K562 (cell line): ENCODE results near the gene NLRP7. TPM values are rescaled to one million over a fixed set of nuclear protein-coding genes. Genes with fewer than 3 reads are reported as not detected.
A peak's percentile ranks its signal among the peaks of the same experiment; 100 is the strongest.

Experiments used
- ARID1B ChIP-seq: fragments of 450-650 bp; IDR thresholded peaks from 2 replicates; pipeline ENCODE4 v1.6.1; 2016; ENCODE audit warnings: antibody characterized with exemption, mild to moderate bottlenecking, inconsistent platforms
- BACH1 ChIP-seq: fragments of 200-800 bp; sonication (Bioruptor generic); IDR thresholded peaks from 2 replicates; pipeline ENCODE4 v1.6.1; 2016; ENCODE audit warnings: missing genetic modification characterization, missing compliant biosample characterization
- CAMTA2 ChIP-seq: fragments of 250-450 bp; sonication (Bioruptor Pico); conservative IDR thresholded peaks from 2 replicates; pipeline ENCODE4 v1.5.1; 2022
- CBX3 ChIP-seq, 2 experiments: IDR thresholded peaks; 1 replicate in 1 of 2; 2 replicates in 1 of 2; pipeline ENCODE4 v1.6.1; 2012; ENCODE audit warnings: inconsistent platforms in 2 of 2, low read length in 2 of 2, borderline replicate concordance in 1 of 2, control low read depth in 1 of 2
- DPF2 ChIP-seq: fragments of 450-650 bp; IDR thresholded peaks from 2 replicates; pipeline ENCODE4 v1.6.1; 2016
- ETV1 ChIP-seq: fragments of 450-650 bp; conservative IDR thresholded peaks from 2 replicates; pipeline ENCODE4 v1.6.1; 2016; ENCODE audit warnings: missing genetic modification characterization, control low read depth, low read depth, missing compliant biosample characterization
- FOXP1 ChIP-seq: sonication (generic); formaldehyde crosslinking; IDR thresholded peaks from 2 replicates; pipeline ENCODE4 v1.8.0; 2022; ENCODE audit warnings: mild to moderate bottlenecking, missing genetic modification reagents
- HSF4 ChIP-seq: fragments of 250-450 bp; sonication (Bioruptor Pico); IDR thresholded peaks from 2 replicates; pipeline ENCODE4 v2.1.2; 2022; ENCODE audit warnings: mild to moderate bottlenecking, moderate library complexity, borderline replicate concordance
- LCOR ChIP-seq: sonication (generic); formaldehyde crosslinking; IDR thresholded peaks from 2 replicates; pipeline ENCODE4 v1.8.0; 2022; ENCODE audit warnings: mild to moderate bottlenecking, missing genetic modification reagents
- MYNN ChIP-seq, 2 experiments: sonication (generic); formaldehyde crosslinking in 1 of 2; IDR thresholded peaks; 2 replicates each; pipeline versions ENCODE4 v1.5.0 to v1.6.1; 2016 to 2020; ENCODE audit warnings: antibody characterized with exemption in 1 of 2, missing genetic modification reagents in 1 of 2
- POLR2B ChIP-seq: fragments of 450-650 bp; IDR thresholded peaks from 2 replicates; pipeline ENCODE4 v1.6.1; 2018; ENCODE audit warnings: low read depth; ENCODE audit not compliant: partially characterized antibody
- PREB ChIP-seq: sonication (generic); formaldehyde crosslinking; IDR thresholded peaks from 2 replicates; pipeline ENCODE4 v1.8.1; 2023; ENCODE audit warnings: mild to moderate bottlenecking, missing genetic modification reagents
- RBM15 ChIP-seq: fragments of 200-400 bp; formaldehyde crosslinking; IDR thresholded peaks from 2 replicates; pipeline ENCODE4 v1.6.1; 2018; ENCODE audit warnings: mild to moderate bottlenecking, low read length, moderate library complexity; ENCODE audit not compliant: insufficient read depth
- SIN3A ChIP-seq, 2 experiments: fragments of 150-350 bp in 1 of 2; IDR thresholded peaks; 2 replicates each; pipeline ENCODE4 v1.6.1; 2011 to 2016; ENCODE audit warnings: borderline replicate concordance in 2 of 2, low read depth in 2 of 2, low read length in 2 of 2, mild to moderate bottlenecking in 2 of 2, moderate library complexity in 2 of 2; ENCODE audit not compliant: control insufficient read depth in 1 of 2
- SP1 ChIP-seq: sonication (generic); formaldehyde crosslinking; IDR thresholded peaks from 2 replicates; pipeline ENCODE4 v1.8.1; 2022; ENCODE audit warnings: mild to moderate bottlenecking, missing genetic modification reagents
- STAT5B ChIP-seq: fragments of 250-450 bp; sonication (Bioruptor Pico); IDR thresholded peaks from 2 replicates; pipeline ENCODE4 v1.8.0; 2021; ENCODE audit warnings: mild to moderate bottlenecking, inconsistent platforms
- ZNF121 ChIP-seq: sonication (generic); formaldehyde crosslinking; conservative IDR thresholded peaks from 2 replicates; pipeline ENCODE4 v1.8.0; 2022; ENCODE audit warnings: missing genetic modification reagents
- ZNF280A ChIP-seq: fragments of 450-650 bp; IDR thresholded peaks from 2 replicates; pipeline ENCODE4 v1.6.1; 2018; ENCODE audit warnings: mild to moderate bottlenecking, low read depth; ENCODE audit not compliant: partially characterized antibody
- polyA plus RNA-seq, 8 experiments: library from polyadenylated mRNA; depleted of rRNA in 4 of 8; stranded (reverse) in 5 of 8; unstranded in 3 of 8; fragments of >200 nt; fragmentation: Nextera tagmentation in 2 of 8; fragmentation: Illumina TruSeq in 1 of 8; extraction: Ambion mirVana in 2 of 8; extraction: Trizol in 1 of 8; gene quantifications; 2 replicates each; pipeline versions ENCODE4 v1.2.1 to v1.2.3, GENCODE V29; 2011 to 2014; ENCODE audit warnings: inconsistent platforms in 1 of 8, missing spikeins in 1 of 8
- total RNA-seq, 7 experiments: library from RNA; depleted of rRNA in 6 of 7; stranded (reverse); fragments of >200 nt in 6 of 7; fragmentation: Illumina TruSeq in 2 of 7; extraction: Trizol in 2 of 7; gene quantifications; 2 replicates each; pipeline versions ENCODE4 v1.2.1 to v1.2.3, GENCODE V29; 2011 to 2021; ENCODE audit warnings: low replicate concordance in 1 of 7
- TF ChIP-seq, protein P1 (sequence below): fragments of 450-650 bp; IDR thresholded peaks from 2 replicates; pipeline ENCODE4 v1.6.1; 2017; ENCODE audit warnings: antibody characterized with exemption, mild to moderate bottlenecking
- TF ChIP-seq, protein P2 (sequence below), 3 experiments: fragments of 200-800 bp in 1 of 3; sonication (Bioruptor generic) in 1 of 3; sonication (generic) in 1 of 3; formaldehyde crosslinking in 1 of 3; IDR thresholded peaks; 2 replicates each; pipeline versions ENCODE4 v1.6.1 to v1.8.0; 2016 to 2022; ENCODE audit warnings: mild to moderate bottlenecking in 2 of 3, missing compliant biosample characterization in 2 of 3, missing genetic modification characterization in 2 of 3, missing genetic modification reagents in 1 of 3

The NLRP7 gene
- total and polyA plus RNA-seq, 9 of the 15 experiments (the other 6 are each of a cell fraction or from before 2014, with no cell fraction given), result 0.03 to 0.22 (median 0.09) TPM; not detected in 3

DNA sequence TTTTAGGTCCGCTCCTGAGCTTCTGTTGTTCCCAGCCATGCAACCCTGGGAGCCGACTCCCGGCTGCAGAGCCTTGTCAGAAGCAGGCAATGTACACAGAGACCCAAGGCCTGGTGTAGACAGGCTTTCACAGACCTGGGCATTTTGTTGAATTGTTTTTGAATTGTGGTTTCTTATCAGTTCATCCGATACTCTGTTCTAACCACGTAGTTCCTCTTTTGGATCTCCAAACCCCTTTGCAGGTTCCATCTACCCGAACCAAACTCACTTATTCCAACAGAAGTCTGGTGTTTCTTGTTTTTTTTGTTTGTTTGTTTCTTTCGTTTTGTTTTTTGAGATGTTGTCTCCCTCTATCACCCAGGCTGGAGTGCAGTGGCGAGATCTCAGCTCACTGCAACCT is 12.5 kb upstream of the NLRP7 start (continued):
- TF ChIP-seq, protein P1, sequence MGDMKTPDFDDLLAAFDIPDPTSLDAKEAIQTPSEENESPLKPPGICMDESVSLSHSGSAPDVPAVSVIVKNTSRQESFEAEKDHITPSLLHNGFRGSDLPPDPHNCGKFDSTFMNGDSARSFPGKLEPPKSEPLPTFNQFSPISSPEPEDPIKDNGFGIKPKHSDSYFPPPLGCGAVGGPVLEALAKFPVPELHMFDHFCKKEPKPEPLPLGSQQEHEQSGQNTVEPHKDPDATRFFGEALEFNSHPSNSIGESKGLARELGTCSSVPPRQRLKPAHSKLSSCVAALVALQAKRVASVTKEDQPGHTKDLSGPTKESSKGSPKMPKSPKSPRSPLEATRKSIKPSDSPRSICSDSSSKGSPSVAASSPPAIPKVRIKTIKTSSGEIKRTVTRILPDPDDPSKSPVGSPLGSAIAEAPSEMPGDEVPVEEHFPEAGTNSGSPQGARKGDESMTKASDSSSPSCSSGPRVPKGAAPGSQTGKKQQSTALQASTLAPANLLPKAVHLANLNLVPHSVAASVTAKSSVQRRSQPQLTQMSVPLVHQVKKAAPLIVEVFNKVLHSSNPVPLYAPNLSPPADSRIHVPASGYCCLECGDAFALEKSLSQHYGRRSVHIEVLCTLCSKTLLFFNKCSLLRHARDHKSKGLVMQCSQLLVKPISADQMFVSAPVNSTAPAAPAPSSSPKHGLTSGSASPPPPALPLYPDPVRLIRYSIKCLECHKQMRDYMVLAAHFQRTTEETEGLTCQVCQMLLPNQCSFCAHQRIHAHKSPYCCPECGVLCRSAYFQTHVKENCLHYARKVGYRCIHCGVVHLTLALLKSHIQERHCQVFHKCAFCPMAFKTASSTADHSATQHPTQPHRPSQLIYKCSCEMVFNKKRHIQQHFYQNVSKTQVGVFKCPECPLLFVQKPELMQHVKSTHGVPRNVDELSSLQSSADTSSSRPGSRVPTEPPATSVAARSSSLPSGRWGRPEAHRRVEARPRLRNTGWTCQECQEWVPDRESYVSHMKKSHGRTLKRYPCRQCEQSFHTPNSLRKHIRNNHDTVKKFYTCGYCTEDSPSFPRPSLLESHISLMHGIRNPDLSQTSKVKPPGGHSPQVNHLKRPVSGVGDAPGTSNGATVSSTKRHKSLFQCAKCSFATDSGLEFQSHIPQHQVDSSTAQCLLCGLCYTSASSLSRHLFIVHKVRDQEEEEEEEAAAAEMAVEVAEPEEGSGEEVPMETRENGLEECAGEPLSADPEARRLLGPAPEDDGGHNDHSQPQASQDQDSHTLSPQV, result no peak
- no peak for TF ChIP-seq ZNF121 (CRISPR knock-in tag)
- TF ChIP-seq CAMTA2 (CRISPR knock-in tag), result no peak
- TF ChIP-seq DPF2, result peak; percentile 86
- TF ChIP-seq STAT5B, result no peak
- no peak for TF ChIP-seq ZNF280A
- TF ChIP-seq BACH1, result no peak
- TF ChIP-seq, protein P2, sequence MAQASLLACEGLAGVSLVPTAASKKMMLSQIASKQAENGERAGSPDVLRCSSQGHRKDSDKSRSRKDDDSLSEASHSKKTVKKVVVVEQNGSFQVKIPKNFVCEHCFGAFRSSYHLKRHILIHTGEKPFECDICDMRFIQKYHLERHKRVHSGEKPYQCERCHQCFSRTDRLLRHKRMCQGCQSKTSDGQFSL (CRISPR knock-in tag; IDR thresholded peaks at IDR 0.05), result no peak
- TF ChIP-seq, protein P2 (tag; IDR thresholded peaks at IDR 0.05), result no peak
- no peak for TF ChIP-seq POLR2B
- TF ChIP-seq SP1 (CRISPR knock-in tag), result no peak
- TF ChIP-seq HSF4 (CRISPR knock-in tag), result no peak
- TF ChIP-seq LCOR (CRISPR knock-in tag), result 0 out of 2 replicates have a peak, but pooled peaks have one; percentile 27
- TF ChIP-seq RBM15, result no peak
- 0 out of 2 replicates have a peak, but pooled peaks have one; percentile 22 for TF ChIP-seq FOXP1
- peak in 1 of 2 experiments; percentile 78; a peak in 1 of 3 replicates for TF ChIP-seq CBX3 (IDR thresholded peaks at IDR 0.05; ENCODE audit: borderline replicate concordance in 1 of 2, low read length in 2 of 2)
- peak; percentile 88 for TF ChIP-seq ARID1B
- TF ChIP-seq ETV1 (tag), result 0 out of 2 replicates have a peak, but pooled peaks have one; percentile 36
- TF ChIP-seq MYNN (IDR thresholded peaks at IDR 0.05), result 0 out of 2 replicates have a peak, but pooled peaks have one; percentile 29
- no peak for TF ChIP-seq MYNN (CRISPR knock-in tag; IDR thresholded peaks at IDR 0.05)
- no peak for TF ChIP-seq PREB (CRISPR knock-in tag)
- TF ChIP-seq SIN3A (IDR thresholded peaks at IDR 0.05; ENCODE audit: borderline replicate concordance in 2 of 2, control insufficient read depth in 1 of 2, low read depth in 2 of 2, low read length in 2 of 2), result no peak
